Measurements from ENCODE around the gene PHACTR1.

The PHACTR1 gene

GRCh38 chr6:12769556-12770256, 53.1 kb downstream of the PHACTR1 start:
- no peak for DNase-seq (ENCODE audit: low read depth in 1 of 2, low spot score in 1 of 2)
- no peak for TF ChIP-seq GABPA (IDR thresholded peaks at IDR 0.05; ENCODE audit: low read depth)
- TF ChIP-seq CTCF (IDR thresholded peaks at IDR 0.05; ENCODE audit: insufficient read depth, low read length): no peak
- no peak for TF ChIP-seq REST (IDR thresholded peaks at IDR 0.05; ENCODE audit: insufficient replicate concordance, low read depth)
- no peak for TF ChIP-seq SPI1 (IDR thresholded peaks at IDR 0.05; ENCODE audit: borderline replicate concordance, low read depth)
- no peak for TF ChIP-seq POLR2AphosphoS5 (IDR thresholded peaks at IDR 0.05; ENCODE audit: low read depth)
- Histone ChIP-seq H3K27ac (replicated peaks) (no peak overlapping the region), H3K4me3 (replicated peaks; ENCODE audit: insufficient read depth, low read length) (no peak overlapping the region), H3K27me3 (ENCODE audit: insufficient read depth, poor library complexity, severe bottlenecking) (no peaks in the 10 kb centered on the region)

- DNase-seq (ENCODE audit: low read depth in 1 of 2, low spot score in 1 of 2): no peak
- Histone ChIP-seq H3K27me3 (ENCODE audit: insufficient read depth, poor library complexity, severe bottlenecking) (no peaks in the 10 kb centered on the region), H3K4me3 (replicated peaks; ENCODE audit: insufficient read depth, low read length) (no peak overlapping the region), H3K27ac (replicated peaks) (no peak overlapping the region)
- no peak for TF ChIP-seq CTCF (IDR thresholded peaks at IDR 0.05; ENCODE audit: insufficient read depth, low read length)
- TF ChIP-seq GABPA (IDR thresholded peaks at IDR 0.05; ENCODE audit: low read depth): no peak
- TF ChIP-seq POLR2AphosphoS5 (IDR thresholded peaks at IDR 0.05; ENCODE audit: low read depth): no peak
- TF ChIP-seq SPI1 (IDR thresholded peaks at IDR 0.05; ENCODE audit: borderline replicate concordance, low read depth): no peak
- no peak for TF ChIP-seq REST (IDR thresholded peaks at IDR 0.05; ENCODE audit: insufficient replicate concordance, low read depth)
Measured at GRCh38 chr6:12772416-12772815, 55.8 kb downstream of the PHACTR1 start.

GRCh38 chr6:12776291-12776690, 59.7 kb downstream of the PHACTR1 start:
- TF ChIP-seq SPI1 (IDR thresholded peaks at IDR 0.05; ENCODE audit: borderline replicate concordance, low read depth): no peak
- TF ChIP-seq CTCF (IDR thresholded peaks at IDR 0.05; ENCODE audit: insufficient read depth, low read length): no peak
- no peak for TF ChIP-seq GABPA (IDR thresholded peaks at IDR 0.05; ENCODE audit: low read depth)
- TF ChIP-seq REST (IDR thresholded peaks at IDR 0.05; ENCODE audit: insufficient replicate concordance, low read depth): no peak
- TF ChIP-seq POLR2AphosphoS5 (IDR thresholded peaks at IDR 0.05; ENCODE audit: low read depth): no peak
- no peak for DNase-seq (ENCODE audit: low read depth in 1 of 2, low spot score in 1 of 2)
- H3K27me3 ChIP-seq (ENCODE audit: insufficient read depth, poor library complexity, severe bottlenecking): no peaks in the 10 kb centered on the region
- no peak overlapping the region for H3K27ac ChIP-seq (replicated peaks)
- H3K4me3 ChIP-seq (replicated peaks; ENCODE audit: insufficient read depth, low read length): no peak overlapping the region
